SK-N-SH treated with all-trans-retinoic acid at 6 μM for 48 hours (cell line): ENCODE data around the gene TECTA.

Experiments used
- ATAC-seq: fragments of 200-7000 bp; cut with Tn5 transposase; 3 replicates; pipeline ENCODE4 v1.9.1; 2020; ENCODE audit warnings: mild to moderate bottlenecking, moderate library complexity
- ARNTL ChIP-seq: fragments of 450-650 bp; formaldehyde crosslinking; IDR thresholded peaks from 2 replicates; pipeline ENCODE4 v1.5.0; 2020; ENCODE audit warnings: low read depth, mild to moderate bottlenecking, moderate library complexity, borderline replicate concordance
- BACH2 ChIP-seq: fragments of 250-450 bp; sonication (Bioruptor Pico); IDR thresholded peaks from 2 replicates; pipeline ENCODE4 v1.9.0; 2021; ENCODE audit warnings: mild to moderate bottlenecking, borderline replicate concordance
- CSDC2 ChIP-seq: fragments of 250-450 bp; sonication (Bioruptor Pico); IDR thresholded peaks from 2 replicates; pipeline ENCODE4 v1.5.0; 2020; ENCODE audit warnings: mild to moderate bottlenecking, moderate library complexity
- ISL1 ChIP-seq: fragments of 250-450 bp; sonication (Bioruptor Pico); IDR thresholded peaks from 2 replicates; pipeline ENCODE4 v2.1.2; 2022; ENCODE audit warnings: mild to moderate bottlenecking, moderate library complexity
- PPARA ChIP-seq: fragments of 250-450 bp; sonication (Bioruptor Pico); IDR thresholded peaks from 2 replicates; pipeline ENCODE4 v1.5.0; 2020; ENCODE audit warnings: mild to moderate bottlenecking, borderline replicate concordance
- RARB ChIP-seq: fragments of 250-450 bp; sonication (Bioruptor Pico); IDR thresholded peaks from 2 replicates; pipeline ENCODE4 v1.8.0; 2021; ENCODE audit warnings: mild to moderate bottlenecking, moderate library complexity
- SNAI2 ChIP-seq: fragments of 250-450 bp; sonication (Bioruptor Pico); IDR thresholded peaks from 2 replicates; pipeline ENCODE4 v1.5.0; 2020; ENCODE audit warnings: mild to moderate bottlenecking, moderate library complexity
- TCF4 ChIP-seq: fragments of 250-450 bp; sonication (Bioruptor Pico); IDR thresholded peaks from 2 replicates; pipeline ENCODE4 v1.8.0; 2021; ENCODE audit warnings: mild to moderate bottlenecking, moderate library complexity, borderline replicate concordance
- TOX ChIP-seq: fragments of 250-450 bp; sonication (Bioruptor Pico); IDR thresholded peaks from 2 replicates; pipeline ENCODE4 v1.8.0; 2021; ENCODE audit warnings: mild to moderate bottlenecking, moderate library complexity, borderline replicate concordance
- ZFP3 ChIP-seq: fragments of 250-450 bp; sonication (Bioruptor Pico); IDR thresholded peaks from 2 replicates; pipeline ENCODE4 v1.5.0; 2020; ENCODE audit warnings: mild to moderate bottlenecking, moderate library complexity
- ZNF565 ChIP-seq: fragments of 450-650 bp; formaldehyde crosslinking; conservative IDR thresholded peaks from 2 replicates; pipeline ENCODE4 v1.5.0; 2020; ENCODE audit warnings: low read depth, mild to moderate bottlenecking, moderate library complexity
- ZNF70 ChIP-seq: fragments of 450-650 bp; formaldehyde crosslinking; IDR thresholded peaks from 2 replicates; pipeline ENCODE4 v1.5.0; 2020; ENCODE audit warnings: mild to moderate bottlenecking, moderate library complexity
- ZNF8 ChIP-seq: fragments of 450-650 bp; formaldehyde crosslinking; IDR thresholded peaks from 2 replicates; pipeline ENCODE4 v1.5.0; 2020; ENCODE audit warnings: mild to moderate bottlenecking, moderate library complexity
- TF ChIP-seq, protein P1 (sequence below): fragments of 250-450 bp; sonication (Bioruptor Pico); IDR thresholded peaks from 2 replicates; pipeline ENCODE4 v1.8.0; 2021; ENCODE audit warnings: low read depth, mild to moderate bottlenecking, moderate library complexity, borderline replicate concordance
- TF ChIP-seq, protein P2 (sequence below): fragments of 250-450 bp; sonication (Bioruptor Pico); IDR thresholded peaks from 2 replicates; pipeline ENCODE4 v1.5.1; 2020; ENCODE audit warnings: low read depth, mild to moderate bottlenecking, moderate library complexity
- TF ChIP-seq, protein P3 (sequence below): fragments of 250-450 bp; sonication (Bioruptor Pico); IDR thresholded peaks from 2 replicates; pipeline ENCODE4 v1.8.0; 2020; ENCODE audit warnings: mild to moderate bottlenecking, moderate library complexity, borderline replicate concordance
- TF ChIP-seq, protein P4 (sequence below): fragments of 250-450 bp; sonication (Bioruptor Pico); IDR thresholded peaks from 2 replicates; pipeline ENCODE4 v1.5.1; 2021; ENCODE audit warnings: mild to moderate bottlenecking, moderate library complexity

Gene TECTA

DNA sequence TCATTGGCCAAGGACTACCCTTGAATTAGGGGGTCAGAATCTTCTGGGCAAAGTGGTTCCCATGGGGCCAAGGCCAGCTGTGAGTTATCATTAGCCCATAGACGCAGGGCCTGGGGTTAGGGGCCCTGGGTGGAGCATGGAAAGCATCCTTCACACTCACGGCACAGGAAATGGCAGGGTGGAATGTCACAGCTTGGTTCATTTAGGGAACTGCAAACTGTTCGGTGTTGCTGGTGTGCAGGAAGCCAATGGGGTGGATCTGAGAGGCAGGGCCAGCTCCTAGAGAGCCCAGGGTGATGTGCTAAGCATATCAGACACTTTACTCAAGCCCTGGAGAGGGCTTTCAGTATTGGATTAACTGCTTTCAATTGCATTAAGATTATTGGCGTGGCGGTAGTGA lies 42.9 kb downstream of the TECTA start (continued):
- TF ChIP-seq, protein P1, sequence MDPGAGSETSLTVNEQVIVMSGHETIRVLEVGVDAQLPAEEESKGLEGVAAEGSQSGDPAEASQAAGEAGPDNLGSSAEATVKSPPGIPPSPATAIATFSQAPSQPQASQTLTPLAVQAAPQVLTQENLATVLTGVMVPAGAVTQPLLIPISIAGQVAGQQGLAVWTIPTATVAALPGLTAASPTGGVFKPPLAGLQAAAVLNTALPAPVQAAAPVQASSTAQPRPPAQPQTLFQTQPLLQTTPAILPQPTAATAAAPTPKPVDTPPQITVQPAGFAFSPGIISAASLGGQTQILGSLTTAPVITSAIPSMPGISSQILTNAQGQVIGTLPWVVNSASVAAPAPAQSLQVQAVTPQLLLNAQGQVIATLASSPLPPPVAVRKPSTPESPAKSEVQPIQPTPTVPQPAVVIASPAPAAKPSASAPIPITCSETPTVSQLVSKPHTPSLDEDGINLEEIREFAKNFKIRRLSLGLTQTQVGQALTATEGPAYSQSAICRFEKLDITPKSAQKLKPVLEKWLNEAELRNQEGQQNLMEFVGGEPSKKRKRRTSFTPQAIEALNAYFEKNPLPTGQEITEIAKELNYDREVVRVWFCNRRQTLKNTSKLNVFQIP: no peak
- TF ChIP-seq, protein P2, sequence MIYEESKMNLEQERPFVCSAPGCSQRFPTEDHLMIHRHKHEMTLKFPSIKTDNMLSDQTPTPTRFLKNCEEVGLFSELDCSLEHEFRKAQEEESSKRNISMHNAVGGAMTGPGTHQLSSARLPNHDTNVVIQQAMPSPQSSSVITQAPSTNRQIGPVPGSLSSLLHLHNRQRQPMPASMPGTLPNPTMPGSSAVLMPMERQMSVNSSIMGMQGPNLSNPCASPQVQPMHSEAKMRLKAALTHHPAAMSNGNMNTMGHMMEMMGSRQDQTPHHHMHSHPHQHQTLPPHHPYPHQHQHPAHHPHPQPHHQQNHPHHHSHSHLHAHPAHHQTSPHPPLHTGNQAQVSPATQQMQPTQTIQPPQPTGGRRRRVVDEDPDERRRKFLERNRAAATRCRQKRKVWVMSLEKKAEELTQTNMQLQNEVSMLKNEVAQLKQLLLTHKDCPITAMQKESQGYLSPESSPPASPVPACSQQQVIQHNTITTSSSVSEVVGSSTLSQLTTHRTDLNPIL (CRISPR knock-in tag): no peak

DNA sequence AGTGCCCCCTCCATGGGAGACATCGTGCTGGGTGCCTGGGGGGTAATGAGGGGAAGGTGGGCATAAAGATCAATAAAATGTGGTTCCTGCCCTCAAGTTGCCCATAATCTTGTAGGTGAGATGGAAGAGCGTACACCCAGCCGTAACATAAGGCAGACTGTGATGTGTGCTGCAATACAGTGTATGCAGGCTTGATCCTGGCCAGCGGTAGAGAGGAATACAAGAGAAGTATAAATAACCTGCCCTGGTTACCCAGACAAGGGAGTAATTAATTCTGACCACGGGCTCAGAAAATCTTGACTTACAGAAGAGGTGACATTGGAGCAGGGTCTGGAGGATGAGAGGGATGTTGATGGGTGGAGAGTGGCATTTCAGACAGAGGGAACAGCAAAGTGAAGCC lies 43.7 kb downstream of the TECTA start:
- ATAC-seq: no peak
- TF ChIP-seq ZFP3 (CRISPR knock-in tag) (no peak), RARB (CRISPR knock-in tag) (no peak), TOX (CRISPR knock-in tag) (no peak), ISL1 (CRISPR knock-in tag) (no peak), ZNF565 (CRISPR knock-in tag) (no peak), ZNF8 (CRISPR knock-in tag) (no peak), TCF4 (CRISPR knock-in tag) (no peak), CSDC2 (CRISPR knock-in tag) (no peak), PPARA (CRISPR knock-in tag) (no peak), ARNTL (no peak), BACH2 (CRISPR knock-in tag) (no peak)
- TF ChIP-seq, protein P2 (CRISPR knock-in tag): no peak
- TF ChIP-seq, protein P3, sequence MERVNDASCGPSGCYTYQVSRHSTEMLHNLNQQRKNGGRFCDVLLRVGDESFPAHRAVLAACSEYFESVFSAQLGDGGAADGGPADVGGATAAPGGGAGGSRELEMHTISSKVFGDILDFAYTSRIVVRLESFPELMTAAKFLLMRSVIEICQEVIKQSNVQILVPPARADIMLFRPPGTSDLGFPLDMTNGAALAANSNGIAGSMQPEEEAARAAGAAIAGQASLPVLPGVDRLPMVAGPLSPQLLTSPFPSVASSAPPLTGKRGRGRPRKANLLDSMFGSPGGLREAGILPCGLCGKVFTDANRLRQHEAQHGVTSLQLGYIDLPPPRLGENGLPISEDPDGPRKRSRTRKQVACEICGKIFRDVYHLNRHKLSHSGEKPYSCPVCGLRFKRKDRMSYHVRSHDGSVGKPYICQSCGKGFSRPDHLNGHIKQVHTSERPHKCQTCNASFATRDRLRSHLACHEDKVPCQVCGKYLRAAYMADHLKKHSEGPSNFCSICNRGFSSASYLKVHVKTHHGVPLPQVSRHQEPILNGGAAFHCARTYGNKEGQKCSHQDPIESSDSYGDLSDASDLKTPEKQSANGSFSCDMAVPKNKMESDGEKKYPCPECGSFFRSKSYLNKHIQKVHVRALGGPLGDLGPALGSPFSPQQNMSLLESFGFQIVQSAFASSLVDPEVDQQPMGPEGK (CRISPR knock-in tag): no peak
- TF ChIP-seq, all 23 proteins: peak for 0

DNA sequence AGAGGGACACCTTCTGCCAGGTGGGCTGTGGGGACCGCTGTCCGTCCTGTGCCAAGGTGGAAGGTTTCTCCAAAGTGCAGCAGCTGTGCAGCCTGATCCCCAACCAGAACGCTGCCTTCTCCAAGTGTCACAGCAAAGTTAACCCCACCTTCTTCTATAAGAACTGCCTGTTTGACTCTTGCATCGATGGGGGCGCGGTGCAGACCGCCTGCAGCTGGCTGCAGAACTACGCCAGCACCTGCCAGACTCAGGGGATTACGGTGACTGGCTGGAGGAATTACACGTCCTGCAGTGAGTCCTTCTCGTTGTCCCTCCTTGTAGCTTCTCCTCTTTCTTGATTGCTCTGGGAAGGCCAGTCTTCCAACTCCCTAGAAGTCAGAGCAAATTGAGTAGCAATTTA lies 44.8 kb downstream of the TECTA start:
- ATAC-seq: no peak
- TF ChIP-seq SNAI2: no peak
- TF ChIP-seq CSDC2 (CRISPR knock-in tag): no peak
- TF ChIP-seq, protein P4, sequence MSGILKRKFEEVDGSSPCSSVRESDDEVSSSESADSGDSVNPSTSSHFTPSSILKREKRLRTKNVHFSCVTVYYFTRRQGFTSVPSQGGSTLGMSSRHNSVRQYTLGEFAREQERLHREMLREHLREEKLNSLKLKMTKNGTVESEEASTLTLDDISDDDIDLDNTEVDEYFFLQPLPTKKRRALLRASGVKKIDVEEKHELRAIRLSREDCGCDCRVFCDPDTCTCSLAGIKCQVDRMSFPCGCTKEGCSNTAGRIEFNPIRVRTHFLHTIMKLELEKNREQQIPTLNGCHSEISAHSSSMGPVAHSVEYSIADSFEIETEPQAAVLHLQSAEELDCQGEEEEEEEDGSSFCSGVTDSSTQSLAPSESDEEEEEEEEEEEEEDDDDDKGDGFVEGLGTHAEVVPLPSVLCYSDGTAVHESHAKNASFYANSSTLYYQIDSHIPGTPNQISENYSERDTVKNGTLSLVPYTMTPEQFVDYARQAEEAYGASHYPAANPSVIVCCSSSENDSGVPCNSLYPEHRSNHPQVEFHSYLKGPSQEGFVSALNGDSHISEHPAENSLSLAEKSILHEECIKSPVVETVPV: no peak
- no peak for TF ChIP-seq TOX (CRISPR knock-in tag)
- TF ChIP-seq BACH2 (CRISPR knock-in tag): no peak
- TF ChIP-seq, protein P3 (CRISPR knock-in tag): no peak
- TF ChIP-seq, all 23 proteins: peak for 0

DNA sequence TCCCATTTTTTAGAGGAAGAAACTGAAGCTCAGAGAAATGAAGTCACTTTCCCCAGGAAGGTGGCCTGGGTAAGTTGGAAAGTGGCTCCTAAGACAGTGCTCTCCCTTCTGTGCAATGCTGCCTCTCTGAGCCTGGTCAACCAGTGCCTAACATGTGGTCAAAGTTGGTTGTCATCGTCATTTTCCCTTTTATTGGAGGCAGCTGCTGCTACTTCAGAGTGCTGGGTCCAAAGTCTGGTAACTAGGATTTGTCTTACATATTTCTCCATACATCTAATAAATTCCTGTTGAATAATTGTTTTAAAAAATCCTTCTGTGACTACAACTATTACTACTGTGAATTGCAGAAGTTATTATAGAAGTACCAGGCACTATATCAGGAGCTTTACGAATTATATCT lies 48.1 kb downstream of the TECTA start:
- ATAC-seq: no peak
- TF ChIP-seq SNAI2 (no peak), RARB (CRISPR knock-in tag) (no peak), ZNF8 (CRISPR knock-in tag) (no peak), TCF4 (CRISPR knock-in tag) (no peak), ISL1 (CRISPR knock-in tag) (no peak), ZNF70 (no peak), BACH2 (CRISPR knock-in tag) (no peak)
